Uterus (tissue), 2 donors: ENCODE results near the gene KCNS3.

ENCODE experiments used
- POLR2A ChIP-seq, 2 donors: fragments of 450-650 bp; IDR thresholded peaks; one replicate each; pipeline ENCODE4 v1.6.1; 2016; ENCODE audit warnings: antibody characterized with exemption in 2 of 2, mild to moderate bottlenecking in 1 of 2, moderate library complexity in 1 of 2
- TF ChIP-seq, protein P1 (sequence below), 4 experiments: fragments of 200-600 bp in 2 of 4; fragments of 450-650 bp in 2 of 4; sonication (generic) in 2 of 4; IDR thresholded peaks; one replicate each; pipeline ENCODE4 v1.5.1; 2016 to 2019; ENCODE audit warnings: antibody characterized with exemption in 4 of 4, mild to moderate bottlenecking in 2 of 4, moderate library complexity in 1 of 4

DNA sequence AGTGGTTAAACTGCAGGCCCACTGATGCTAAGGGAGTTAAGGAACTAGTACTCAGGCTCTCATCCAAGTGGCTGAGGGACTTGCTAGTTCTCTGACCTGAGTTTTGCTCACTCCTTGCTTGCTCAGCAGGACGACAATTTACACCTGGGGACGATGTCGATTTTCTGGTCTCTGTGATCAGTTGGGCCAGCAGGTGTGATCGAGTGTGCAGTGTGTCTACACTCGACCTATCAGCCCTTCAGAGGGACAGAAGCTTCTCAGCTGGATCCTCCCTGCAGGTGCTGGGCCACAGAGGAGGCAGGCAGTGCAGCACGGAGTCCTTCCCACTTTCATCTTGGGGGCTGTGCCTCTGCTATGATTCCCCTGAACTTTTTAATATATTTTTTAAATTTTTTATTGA, 71.5 kb downstream of the KCNS3 start:
- TF ChIP-seq, protein P1, sequence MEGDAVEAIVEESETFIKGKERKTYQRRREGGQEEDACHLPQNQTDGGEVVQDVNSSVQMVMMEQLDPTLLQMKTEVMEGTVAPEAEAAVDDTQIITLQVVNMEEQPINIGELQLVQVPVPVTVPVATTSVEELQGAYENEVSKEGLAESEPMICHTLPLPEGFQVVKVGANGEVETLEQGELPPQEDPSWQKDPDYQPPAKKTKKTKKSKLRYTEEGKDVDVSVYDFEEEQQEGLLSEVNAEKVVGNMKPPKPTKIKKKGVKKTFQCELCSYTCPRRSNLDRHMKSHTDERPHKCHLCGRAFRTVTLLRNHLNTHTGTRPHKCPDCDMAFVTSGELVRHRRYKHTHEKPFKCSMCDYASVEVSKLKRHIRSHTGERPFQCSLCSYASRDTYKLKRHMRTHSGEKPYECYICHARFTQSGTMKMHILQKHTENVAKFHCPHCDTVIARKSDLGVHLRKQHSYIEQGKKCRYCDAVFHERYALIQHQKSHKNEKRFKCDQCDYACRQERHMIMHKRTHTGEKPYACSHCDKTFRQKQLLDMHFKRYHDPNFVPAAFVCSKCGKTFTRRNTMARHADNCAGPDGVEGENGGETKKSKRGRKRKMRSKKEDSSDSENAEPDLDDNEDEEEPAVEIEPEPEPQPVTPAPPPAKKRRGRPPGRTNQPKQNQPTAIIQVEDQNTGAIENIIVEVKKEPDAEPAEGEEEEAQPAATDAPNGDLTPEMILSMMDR (IDR thresholded peaks at IDR 0.05): no peak
- TF ChIP-seq POLR2A (IDR thresholded peaks at IDR 0.05): no peak
